Keratinocyte (primary cell): ENCODE data around the gene FGD2.

Experiments used
- CTCF ChIP-seq, 3 experiments: IDR thresholded peaks in 1 of 3; conservative IDR thresholded peaks in 1 of 3; optimal IDR thresholded peaks in 1 of 3; 2 replicates in 2 of 3; 3 replicates in 1 of 3; pipeline versions ENCODE3 to v1.5.1; 2011; ENCODE audit warnings: low read length in 3 of 3, mild to moderate bottlenecking in 3 of 3, moderate library complexity in 2 of 3, control low read depth in 1 of 3, inconsistent platforms in 1 of 3; ENCODE audit not compliant: insufficient read depth in 2 of 3; ENCODE audit errors: extremely low read depth in 1 of 3
- EZH2 ChIP-seq: IDR thresholded peaks from one replicate; pipeline ENCODE4 v1.6.1; 2012; ENCODE audit warnings: inconsistent platforms, mild to moderate bottlenecking, low read length, moderate library complexity

- TF ChIP-seq CTCF (optimal IDR thresholded peaks at IDR 0.05 in 1 of 3, IDR thresholded peaks at IDR 0.05 in 1 of 3, conservative IDR thresholded peaks at IDR 0.05 in 1 of 3; ENCODE audit: extremely low read depth in 1 of 3, insufficient read depth in 2 of 3, low read length in 3 of 3) (no peak), EZH2 (no peak)
Measured at GRCh38 chr6:36961441-36962435, 43.7 kb upstream of the FGD2 start.
